NCI-H510A treated with DMSO at 0.1 percent for 48 hours (cell line): Measurements from ENCODE around the gene ENO3.

Experiments
- DNase-seq: peaks from one replicate; lab custom pipeline; 2025; lab: John Stamatoyannopoulos, UW

ENO3 gene

GRCh38 chr17:4950075-4950745 is 709 bp upstream of the ENO3 start:
- peak; percentile 42 for DNase-seq

GRCh38 chr17:4951486-4951885 is 567 bp downstream of the ENO3 start:
- no peak for DNase-seq

DNA sequence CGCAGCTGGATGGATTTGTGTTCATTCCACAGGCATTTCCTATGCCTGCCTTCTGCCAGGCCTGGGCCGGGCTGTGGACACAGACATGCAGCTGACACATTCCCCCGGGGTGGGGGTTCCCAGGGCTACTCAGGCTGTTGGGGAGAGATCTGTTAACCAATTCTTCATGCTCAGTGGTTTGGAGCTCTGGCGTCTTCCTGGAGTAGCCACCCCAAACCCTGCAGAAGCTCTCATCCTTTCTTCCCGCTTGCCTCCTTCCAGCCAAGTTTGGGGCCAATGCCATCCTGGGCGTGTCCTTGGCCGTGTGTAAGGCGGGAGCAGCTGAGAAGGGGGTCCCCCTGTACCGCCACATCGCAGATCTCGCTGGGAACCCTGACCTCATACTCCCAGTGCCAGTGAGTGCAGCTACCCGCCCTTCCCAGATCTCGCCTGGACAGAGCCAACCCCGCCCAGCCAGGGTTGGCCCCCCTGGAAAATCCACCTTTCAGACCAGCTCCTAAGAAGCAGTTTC is 2.6 kb downstream of the ENO3 start:
- DNase-seq, result no peak

GRCh38 chr17:4955091-4955490 is 4.2 kb downstream of the ENO3 start:
- no peak for DNase-seq

GRCh38 chr17:4956493-4957061 is 5.7 kb downstream of the ENO3 start:
- peak; percentile 3 for DNase-seq

DNA sequence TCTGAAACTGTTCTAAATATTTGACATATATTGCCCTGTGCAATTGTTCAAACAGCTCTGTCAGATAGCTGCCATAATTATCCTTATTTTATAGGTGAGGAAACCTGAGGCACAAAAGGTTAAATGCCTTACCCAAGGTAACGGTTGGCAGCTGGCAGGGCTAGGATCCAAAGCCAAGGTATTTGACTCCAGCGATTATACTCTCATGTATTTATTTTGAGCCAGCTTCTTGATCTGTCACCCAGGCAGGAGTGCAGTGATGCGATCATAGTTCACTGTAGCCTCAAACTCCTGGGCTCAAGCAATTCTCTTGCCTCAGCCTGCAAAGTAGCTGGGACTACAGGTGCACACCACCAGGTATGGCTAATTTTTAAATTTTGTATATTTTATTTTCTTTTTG is 7.2 kb downstream of the ENO3 start:
- no peak for DNase-seq

DNA sequence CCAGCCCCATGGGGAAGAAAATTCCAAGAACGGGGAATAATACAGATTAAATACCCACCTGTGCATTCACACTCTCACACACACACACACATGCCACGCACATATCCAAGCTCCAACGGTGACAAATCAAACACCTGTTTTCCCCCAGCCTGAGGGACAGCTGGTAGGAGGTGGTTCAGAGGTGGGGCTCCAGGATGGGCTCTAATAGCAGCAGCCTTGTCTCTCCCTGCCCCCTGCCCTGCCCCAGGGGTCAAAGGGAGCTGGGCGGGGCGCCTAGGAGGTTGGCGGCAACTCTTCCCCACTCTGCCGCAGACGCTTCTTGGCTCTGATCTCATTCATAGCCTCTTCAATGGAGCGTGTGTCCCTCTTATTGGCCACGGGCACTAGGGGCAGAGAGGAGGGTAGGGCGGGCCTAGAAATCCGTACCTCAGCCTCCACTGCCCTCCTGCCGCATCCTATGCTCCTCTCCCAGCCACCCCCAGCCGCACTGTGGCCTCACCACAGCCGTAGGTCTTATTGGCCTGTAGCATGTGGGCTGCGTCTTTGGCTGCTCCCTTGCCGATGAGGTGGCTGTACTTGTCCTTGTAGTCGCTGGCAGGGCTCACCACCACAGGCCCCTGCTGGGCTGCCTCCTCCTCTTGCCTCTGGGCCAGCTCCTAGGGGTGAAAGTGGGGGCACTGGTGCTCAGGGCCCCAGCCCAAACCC is 8.5 kb downstream of the ENO3 start:
- DNase-seq, result no peak

DNA sequence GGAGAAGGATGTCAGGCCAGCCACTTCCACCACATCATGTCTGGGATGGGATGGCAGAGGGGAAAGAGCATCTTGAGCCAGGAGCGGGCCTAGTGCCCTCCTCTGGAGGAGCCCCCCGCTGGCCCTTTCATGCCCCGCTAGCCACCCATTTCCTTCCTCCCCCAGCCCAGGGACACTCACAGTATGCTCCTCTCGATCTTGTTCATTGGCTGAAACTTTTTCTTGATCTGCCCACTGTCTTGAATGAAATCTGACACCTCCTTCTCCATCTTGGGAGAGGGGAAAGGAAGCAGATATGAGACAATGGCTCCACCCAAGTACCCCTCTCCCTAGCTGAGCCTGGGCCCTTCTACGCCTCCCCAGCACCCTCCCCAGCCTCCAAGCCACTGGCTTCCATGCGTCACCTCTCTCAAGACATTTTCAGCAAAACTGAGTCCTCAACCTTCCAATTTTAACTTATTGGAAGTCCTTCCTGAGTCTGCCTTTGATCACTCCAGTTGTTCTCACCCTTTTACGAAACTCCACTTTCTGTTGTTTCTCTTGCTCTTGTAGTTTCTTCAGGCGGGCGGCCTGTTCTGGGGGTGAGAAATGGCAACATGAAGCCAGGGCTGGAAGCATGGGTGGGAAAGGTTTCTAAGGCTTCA is 9.5 kb downstream of the ENO3 start:
- DNase-seq, result no peak

- no peak for DNase-seq
These were observed 14.5 kb downstream of the ENO3 start for GRCh38 chr17:4965311-4965986.

GRCh38 chr17:4966844-4967538 is 16.1 kb downstream of the ENO3 start:
- DNase-seq, result peak; percentile 99

GRCh38 chr17:4967539-4968485 is 16.9 kb downstream of the ENO3 start, which contains the start of gene SPAG7:
Gene SPAG7, minus strand, starts transcription at chr17:4967817. Its CDS starts 13 bp downstream, at chr17:4967804.
- peak; percentile 93 for DNase-seq

- peak; percentile 26 for DNase-seq
These were observed 17.6 kb downstream of the ENO3 start for GRCh38 chr17:4968486-4969046.

DNA sequence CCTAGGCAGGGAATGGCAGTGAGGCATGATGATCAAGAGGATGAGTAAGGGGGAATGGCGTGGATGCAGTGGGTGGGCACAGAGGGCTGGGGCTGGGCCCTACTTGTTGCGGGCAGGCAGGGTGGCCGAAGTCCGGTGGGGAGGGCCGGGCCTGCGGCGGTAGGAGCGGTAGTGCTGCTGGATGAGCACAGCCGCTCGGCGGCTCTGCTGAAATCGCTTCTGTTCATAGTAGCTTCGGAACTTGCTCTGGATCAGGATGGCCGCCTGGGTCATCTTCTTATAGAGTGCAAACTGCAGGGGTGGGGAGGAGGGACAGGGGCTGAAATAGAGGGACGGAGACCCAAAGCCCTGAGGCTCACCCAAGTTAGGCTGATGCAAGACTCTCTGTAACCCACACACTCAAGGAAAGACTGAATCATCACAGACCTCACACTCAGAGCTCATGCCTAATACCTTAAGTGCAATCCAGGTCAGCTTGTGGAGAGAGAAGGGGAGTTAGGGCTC is 18.2 kb downstream of the ENO3 start:
- DNase-seq, result peak; percentile 58

GRCh38 chr17:4969551-4970173 is 18.7 kb downstream of the ENO3 start:
- DNase-seq, result no peak

DNA sequence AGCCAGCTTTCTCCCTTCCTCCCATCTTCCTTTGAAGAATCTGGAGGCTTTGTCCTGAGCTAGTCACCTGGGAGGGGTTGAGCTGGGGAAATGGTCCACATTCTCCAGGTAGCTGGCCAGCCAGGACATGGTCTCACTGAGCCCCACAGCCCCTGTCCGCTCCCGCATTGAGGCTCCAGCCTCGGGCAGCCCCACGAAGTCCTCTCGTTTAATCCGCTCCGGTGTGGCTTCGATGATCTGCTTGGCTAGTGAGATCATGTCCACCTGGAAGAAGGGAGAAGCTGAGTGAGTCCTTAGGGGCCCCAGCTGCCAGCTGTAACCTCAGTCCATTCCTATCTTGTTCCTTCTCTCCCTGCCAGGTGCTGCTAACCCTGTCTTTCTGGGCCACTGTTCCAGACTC is 19.4 kb downstream of the ENO3 start:
- DNase-seq, result no peak

- DNase-seq, result no peak
These were observed 20.9 kb downstream of the ENO3 start for GRCh38 chr17:4971826-4972225.

- DNase-seq, result no peak
These were observed 21.4 kb downstream of the ENO3 start for GRCh38 chr17:4972322-4972721.

DNA sequence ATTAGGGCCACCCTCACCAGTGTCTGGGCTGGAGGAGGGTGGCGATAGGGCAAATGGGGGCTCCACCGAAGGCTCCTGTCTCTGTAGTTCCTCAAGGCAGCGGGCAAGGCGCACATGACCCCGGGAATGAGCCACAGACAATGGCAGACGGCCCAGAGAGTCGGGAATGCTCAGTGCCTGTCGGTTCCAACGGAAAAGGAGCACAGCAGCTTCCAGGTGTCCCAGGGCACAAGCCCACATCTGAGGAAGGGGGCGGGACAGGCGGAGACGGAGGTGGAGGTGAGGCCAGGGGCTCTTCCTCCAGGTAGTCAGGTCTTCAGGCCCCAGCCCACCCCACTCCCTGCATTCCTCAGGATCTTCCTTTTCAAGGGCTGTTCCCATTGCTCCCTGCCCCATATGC is 21.8 kb downstream of the ENO3 start:
- DNase-seq, result no peak
